HG02678 (cell line): ENCODE data around the gene MAPK8IP3.

Experiments used
- ATAC-seq: cut with Tn5 transposase; IDR thresholded peaks from one replicate; pipeline ENCODE4 v1.9.1; 2021; ENCODE audit warnings: mild to moderate bottlenecking, moderate library complexity; ENCODE audit not compliant: unreplicated experiment

The MAPK8IP3 gene

DNA sequence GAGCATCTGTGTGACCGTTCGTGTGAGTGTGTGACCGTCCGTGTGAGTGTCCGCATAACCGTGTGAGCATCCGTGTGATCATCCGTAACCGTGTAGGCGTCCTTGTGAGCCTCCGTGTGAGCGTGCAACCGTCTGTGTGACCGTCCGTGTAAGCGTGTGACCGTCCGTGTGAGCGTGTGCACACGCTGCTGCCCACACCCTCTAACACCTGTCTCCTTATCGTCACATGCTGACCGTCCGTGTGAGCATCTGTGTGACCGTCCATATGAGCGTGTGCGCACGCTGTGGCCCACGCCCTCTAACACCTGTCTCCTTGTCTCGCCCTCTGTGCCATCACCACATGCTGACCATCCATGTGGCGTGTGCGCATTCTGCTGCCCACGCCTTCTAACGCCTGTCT lies 34.2 kb downstream of the MAPK8IP3 start:
- no peak for ATAC-seq

DNA sequence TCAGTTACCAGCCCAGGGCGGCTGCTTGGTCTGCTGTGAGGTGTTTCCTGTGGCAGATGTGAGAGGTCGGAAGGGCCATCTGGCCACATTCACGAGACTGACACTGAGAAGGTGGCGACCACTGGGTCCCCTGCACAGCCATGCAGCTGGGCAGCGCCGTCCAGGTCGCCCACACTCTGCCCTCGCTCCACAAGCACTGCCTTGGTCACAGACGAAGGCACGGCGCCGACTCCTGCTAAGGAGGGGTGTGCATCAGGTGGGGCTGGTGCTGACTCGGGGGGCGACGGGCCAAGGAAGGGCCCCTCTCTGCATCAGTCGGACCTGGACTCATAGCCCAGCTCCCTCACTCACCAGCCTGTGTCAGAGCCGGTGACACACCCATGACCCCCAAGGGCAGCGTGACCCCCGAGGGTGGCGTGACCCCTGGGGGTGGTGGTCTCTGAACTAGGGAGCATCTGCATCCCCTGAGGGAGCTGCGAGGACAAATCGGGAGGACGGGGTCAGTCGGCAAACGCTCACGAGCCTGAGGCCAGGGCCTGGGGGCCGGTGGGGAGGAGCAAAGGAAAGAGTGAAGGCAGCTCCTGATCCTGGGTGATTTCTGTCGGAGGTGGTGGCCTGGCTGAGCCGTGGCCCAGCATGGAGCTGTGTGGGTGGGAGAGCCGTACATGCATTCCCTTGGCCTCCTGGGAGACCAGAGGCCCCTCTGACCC lies 34.9 kb downstream of the MAPK8IP3 start:
- no peak for ATAC-seq

DNA sequence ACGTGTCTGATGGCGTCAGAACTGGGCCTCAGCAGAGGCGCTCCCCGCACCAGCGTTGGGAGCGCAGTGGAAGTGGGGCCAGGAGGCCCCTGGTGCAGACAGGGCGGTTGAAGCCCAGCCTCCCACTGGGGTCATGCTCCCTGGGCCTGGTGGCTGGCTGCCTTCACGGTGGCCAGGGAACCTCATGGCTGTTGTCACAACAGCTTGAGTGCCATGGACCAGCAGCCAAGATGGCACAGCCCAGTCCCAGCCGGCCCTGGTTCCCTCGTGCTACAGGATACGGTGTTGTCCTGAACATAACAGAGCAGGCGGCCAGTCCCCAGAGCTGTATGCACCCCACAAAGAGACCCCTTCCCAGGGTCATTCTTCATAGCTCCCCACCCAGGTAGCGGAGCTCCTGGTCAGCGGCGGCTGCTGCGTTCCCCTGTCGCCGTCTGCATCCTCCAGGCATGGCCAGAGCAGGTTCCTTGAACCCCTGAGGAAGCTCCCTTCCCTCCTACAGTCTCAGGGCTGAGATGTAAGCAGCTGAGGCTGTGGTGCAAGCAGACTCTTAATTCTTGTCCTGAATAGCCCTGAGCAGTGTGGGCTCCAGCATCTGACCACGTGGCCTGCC lies 35.7 kb downstream of the MAPK8IP3 start:
- ATAC-seq: no peak

DNA sequence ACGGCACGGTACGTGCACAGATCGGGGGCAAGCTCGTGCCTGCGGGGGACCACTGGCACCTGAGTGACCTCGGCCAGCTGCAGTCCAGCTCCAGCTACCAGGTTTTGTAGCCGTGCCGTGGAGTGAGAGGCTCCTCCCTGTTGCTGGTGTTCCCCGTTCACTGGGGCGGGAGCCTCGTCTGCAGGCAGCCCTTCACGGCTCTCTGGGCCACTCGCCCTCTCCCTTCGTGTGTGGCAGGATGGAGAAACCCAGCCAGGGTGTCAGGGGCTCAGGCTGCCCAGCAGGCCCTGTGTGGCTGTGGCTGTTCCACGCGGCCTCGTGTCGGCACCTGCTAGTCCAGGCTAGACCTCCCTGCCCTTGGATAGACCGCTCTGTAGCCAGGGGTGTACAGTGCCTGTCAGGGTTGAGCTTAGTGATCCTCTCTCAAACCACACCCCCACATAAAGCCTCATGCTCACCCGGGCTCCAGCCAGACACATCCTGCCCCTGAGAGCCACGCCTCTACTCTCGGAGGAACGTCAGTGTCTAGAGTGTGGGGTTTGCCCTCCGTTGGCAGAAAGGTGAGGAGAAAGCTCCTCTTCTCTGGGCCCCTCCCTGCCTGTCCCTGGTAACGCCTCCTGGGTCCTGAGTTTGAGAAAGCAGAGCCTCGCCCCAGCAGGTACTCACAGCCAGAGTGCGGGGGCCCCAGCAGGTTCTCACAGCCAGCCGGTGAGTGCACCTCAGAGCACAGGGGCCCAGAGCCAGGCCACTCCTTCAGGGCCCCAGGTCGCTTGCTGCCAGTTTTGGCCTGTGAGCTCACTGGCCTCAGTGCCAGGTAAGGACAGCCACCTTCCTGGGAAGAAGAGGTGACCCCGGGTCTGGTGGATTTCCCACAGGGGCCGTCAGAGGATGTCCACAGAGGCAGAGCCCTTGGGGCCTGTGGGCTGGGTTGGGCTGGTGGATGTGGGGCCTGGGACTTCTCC lies 37.7 kb downstream of the MAPK8IP3 start:
- no peak for ATAC-seq

DNA sequence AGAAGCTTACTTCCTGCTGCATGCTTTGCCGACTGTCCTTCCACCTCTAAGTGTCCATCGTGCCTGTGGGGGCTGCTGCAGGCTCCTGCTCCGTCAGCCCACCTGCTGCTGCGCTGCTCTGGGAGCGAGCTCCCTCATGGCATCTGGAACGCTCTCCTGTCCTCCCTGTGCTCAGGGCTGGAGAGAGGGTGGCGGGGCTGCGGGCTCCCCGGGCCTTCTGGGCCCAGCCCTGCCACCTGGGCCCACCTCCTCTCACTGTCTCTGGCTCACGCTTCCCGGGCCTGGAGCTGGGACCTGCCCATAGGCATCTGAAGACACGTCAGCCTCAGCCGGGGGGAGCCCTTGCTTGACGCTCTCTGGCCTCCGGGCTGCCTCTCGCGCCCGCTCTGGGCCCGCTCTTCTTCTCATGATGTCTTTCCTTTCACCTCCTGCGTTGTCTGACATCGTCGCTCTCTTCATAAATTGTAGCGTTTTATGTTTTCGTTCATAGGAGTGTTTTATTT lies 38.4 kb downstream of the MAPK8IP3 start:
- no peak for ATAC-seq

DNA sequence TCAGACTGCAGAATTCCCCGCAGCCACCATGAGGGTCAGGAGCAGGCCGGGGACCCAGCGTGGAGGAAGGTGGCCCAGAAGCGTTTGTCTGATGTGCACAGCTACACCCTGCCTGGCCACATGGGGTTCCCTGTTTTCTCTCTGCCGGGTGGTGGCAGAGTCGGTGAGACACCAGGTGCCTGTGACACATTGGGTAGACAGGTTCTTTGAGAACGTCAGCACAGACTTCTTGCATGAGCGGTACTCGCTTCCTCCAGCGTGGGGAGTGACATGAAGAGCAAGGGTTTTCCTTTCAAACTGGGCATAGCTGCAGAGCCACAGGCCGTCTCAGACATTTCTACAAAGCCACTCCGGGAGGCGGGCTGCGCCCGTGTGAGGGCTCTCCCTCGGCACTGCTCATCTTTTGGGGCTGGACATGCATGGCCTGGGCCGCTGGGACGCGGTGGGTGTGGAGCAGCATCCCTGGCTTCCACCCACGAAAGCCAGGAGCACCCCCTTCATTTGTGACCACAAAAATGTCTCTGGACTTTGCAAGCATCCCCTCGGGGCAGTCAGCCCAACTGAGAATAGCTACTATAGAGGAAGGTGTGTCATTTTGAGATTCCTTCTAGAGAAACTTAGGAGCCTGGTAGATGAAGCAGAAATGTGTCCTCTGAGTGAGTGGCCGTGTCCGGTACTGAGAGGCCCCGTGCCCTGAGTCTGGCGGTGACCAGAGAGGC lies 39.3 kb downstream of the MAPK8IP3 start:
- no peak for ATAC-seq

DNA sequence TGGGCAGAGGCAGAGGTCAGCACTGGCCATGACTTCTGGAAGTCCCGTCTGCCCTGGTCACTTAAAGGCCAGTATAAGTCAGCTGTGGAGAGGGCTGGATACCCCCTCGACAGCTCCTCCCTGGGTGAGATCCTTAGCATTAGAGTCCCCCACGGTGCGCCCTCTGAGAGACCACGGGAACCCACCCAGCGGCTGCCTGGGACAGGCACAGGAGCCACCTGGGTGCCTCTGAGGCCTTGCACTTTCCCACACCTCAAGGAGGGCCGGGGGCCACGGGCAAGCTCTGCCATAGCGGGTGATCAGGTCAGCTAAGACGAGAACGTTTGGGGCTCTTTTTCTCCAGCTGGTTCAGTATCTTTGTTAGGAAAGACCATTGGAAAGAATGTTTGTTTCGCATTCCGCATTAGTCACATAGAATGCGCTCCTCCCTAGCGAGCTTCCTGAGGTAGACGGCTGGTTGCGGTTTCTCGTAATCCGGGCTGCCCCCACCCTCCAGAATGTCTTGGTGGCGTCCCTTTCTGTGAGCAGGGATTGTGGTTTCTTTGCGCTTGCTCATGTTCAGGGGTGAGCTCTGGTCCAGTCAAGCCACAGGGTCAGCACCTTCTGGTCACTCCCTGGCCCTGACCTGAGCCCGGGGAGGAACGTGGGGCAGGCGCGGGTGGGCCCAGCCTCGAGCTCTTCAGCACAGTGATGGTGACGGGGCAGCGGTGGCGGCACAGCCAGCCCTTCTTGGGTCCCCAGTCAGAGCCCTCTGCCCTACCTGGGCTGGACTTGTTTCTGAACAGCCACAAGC lies 40.1 kb downstream of the MAPK8IP3 start:
- no peak for ATAC-seq

DNA sequence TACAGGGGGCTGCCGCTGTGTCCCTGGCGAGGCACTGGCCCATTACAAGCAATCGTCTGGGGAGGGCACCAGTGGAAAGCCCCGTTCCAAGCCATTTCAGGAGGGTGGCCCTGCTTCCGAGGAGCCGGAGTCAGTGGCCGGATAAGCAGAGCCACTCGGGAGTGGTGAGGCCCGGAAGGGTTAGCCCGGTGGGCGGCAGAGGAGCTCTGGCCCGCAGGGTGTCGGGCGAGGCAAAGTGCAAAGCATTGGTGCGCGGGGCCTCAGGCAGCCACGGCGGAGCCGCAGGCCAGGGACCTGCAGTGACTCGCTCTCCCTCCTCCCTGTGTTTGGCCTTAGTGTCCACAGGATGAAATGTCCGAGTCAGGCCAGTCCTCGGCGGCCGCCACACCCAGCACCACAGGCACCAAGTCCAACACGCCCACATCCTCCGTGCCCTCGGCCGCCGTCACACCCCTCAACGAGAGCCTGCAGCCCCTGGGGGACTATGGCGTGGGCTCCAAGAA lies 40.7 kb downstream of the MAPK8IP3 start:
- no peak for ATAC-seq

DNA sequence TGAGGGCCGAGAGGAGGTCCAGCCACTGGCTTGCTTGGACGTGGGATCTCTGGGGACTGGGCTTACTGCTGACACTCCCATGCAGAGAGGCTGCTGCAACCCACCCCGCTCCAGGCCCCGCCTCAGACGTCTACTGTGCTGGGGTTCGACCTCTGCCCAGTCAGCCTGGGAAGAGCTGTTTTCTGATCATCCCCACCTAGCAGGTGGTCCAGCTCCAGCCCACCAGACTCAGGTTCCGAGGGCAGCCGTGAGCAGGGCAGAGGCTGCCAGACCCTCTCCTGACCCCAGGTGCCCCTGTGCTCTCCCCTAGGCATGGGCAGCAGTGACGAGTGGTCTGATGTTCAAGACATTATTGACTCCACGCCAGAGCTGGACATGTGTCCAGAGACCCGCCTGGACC lies 41.9 kb downstream of the MAPK8IP3 start:
- ATAC-seq: no peak

DNA sequence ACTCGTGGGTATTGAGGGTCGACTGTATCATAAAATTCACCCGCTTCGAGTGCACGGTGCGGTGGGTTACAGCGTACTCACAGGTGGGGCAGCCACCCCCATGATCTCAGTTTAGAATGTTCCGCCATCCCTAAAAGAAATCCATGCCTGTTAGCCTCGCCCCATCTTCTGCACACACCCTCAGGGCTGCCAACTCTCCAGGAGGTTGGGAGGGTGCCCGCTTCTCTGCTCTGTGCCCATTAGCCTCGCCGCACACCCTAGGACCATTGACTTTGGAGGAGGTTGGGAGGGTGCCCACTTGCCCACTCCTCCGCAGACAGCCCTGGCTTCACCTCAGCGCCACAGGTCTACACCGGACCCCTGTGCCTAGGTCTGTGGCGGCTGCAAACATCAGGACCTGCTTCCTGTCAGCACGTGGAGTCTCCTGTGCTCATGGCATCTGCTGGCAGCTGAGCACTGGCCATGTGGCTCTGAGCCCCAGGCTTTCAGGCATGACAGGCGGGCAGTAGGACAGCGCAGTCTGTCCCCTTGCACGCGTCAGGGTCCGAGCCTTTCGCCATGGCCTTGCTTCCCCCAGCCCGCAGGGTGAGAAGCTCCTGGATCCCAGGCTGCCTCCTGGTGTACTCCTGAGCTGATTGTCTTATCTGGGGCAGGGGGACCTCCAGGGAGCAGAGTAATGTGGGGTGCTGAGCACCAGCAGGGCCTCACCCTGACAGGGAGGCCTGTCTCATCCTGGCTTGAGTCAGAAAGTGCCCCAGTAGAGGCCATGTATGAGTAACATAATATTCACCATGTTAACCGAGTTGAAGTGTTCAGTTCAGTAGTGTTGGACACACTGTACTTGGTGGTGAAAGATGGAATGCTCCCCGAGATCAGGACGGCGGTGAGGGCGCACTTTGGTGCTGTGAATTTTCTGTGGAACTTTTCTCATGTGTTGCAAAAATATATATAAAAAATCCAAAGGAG lies 43.4 kb downstream of the MAPK8IP3 start:
- ATAC-seq: no peak

DNA sequence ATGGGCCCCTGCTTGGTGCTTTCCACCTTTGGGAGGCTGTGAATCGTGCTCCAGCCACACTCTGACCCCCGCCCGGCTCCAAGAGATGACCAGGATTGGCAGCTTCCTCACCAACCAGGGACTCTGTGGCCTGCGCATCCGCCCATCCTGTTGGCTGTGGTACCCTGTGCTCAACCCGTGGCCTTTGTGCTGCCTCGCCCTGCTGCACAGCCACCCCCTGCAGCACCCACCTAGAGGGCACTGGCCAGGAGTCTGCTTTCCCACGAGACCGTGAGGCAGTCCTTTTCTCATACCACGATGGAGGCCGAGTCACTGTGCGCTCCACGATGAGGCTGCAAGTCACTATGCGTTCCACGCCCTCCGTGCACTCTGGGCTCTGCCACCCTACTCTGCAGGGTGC lies 46.0 kb downstream of the MAPK8IP3 start:
- ATAC-seq: no peak

DNA sequence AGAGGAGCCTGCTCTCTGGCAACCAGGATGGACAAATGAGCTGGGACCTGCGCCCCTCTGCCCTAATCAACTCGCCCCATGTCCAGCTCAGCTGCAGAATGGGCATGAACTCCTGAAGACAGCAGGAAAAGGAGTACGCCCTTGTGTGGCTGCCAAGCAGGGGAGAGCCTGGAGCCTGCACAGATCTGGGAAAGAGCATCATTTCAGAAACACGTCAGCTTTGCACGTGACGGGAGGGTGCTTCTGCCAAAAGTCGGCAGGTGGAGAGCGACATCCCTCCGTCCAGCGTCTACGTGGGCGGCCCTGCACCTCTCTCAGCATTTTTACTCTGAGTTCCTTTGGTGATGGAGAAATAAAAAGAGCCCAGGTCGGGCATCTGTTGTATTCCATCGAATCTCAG lies 46.9 kb downstream of the MAPK8IP3 start:
- ATAC-seq: no peak

DNA sequence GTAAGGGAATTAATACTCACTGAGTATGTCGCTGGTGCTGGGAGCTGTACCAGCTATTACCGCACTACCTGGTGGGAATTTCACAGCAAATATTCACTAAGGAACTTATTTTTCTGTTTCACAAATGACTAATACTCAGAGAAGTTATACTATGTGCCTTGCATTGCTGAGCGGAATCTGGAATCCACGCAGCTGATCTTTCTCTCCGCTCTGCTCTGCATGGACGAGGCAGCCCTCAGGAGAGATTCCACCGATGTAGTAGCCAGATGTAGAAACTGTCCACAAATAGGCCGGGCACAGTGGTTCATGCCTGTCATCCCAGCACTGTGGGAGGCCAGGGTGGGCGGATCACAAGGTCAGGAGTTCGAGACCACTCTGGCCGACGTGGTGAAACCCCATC lies 48.2 kb downstream of the MAPK8IP3 start:
- ATAC-seq: no peak

DNA sequence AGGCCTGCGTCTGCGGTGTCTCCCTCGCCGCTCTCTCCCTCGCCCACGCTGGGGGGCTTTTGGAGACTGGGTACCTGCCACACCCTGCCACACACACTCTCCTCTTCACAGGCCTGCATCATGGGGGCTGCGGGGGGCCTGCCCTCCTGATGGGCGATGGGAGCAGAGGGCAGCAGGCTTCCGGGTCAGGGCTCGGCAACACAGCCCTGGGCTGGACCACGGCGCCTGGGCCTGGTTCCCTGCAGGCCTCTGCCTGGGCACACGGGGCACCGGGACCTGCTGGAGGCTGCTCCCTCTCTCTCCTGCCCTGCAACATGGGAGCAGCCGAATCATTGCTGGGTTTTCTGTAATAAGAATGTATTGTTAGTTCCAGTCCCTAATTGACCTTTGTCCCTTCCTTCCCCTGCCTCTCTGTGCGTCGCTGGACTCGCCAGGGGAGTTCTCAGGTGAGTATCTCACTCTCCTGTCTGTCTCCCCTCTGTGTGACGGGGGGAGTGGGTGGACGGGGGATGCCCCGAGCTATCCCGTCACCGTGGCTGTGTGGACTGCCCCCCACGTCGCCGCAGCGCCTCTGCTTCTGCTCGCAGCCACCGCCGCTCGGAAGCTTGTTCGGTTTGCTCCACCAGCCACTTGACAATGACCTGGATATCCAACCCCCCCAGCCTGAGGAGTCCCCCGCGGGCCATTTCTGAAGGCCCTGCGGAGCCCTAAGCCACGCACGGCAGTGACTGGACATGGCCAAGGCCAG lies 51.9 kb downstream of the MAPK8IP3 start:
- ATAC-seq: no peak

DNA sequence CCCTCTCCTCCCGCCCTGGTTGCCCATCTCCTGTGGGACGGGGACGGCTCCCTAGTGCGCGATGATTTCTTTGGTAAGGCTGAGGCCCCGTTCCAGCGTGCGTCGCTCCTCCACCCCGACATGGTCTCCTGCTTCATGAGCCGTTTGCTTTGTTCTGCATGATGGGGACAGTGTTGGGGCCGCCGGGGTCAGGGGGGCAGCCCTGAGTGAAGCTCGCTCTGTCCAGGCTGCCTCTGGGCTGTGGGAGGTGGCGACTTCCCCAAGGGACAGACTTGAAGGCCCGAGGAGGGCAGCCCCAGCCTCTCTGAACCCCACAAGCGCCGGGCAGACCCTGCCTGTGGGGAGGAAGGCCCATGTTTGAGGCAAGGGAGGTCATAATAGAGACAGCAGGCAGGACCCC lies 52.9 kb downstream of the MAPK8IP3 start:
- no peak for ATAC-seq

DNA sequence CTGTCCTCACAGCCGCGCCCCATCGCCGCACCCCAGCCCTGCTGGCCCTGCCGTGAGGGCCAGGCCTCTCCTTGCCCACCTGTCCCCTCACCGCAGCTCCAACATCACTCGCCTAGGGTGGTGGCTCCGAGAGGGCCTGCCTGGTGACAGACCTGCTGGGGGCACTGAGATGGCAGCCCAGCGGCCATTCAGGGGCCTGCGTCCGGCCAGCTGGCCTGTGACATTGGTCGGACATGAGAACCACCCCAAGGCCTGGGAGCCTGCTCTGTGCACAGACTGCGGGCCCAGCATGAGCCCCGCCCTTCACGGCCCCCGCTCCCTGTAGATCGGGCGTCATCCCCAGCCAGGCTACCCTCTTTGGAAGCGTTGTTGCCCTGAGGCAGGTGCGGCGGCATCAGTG lies 53.5 kb downstream of the MAPK8IP3 start:
- ATAC-seq: no peak

DNA sequence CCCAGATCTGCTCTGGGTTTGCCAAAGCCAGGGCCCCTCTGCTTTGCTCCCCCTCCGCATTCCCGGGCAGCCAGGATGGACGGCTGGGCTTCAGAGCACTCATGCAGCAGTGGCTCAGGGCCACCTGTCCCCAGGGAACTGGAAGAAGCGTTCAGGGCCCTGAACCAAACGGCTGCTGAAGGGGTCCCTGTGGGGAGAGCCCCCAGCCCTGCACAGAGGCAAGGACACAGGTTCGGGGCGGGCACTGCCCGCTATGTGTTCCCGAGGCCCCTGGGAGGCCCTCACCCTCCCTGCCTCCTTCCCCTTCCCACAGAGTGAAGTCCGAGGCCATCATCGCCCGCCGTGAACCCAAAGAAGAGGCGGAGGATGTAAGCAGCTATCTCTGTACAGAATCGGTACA lies 54.9 kb downstream of the MAPK8IP3 start:
- ATAC-seq: no peak

DNA sequence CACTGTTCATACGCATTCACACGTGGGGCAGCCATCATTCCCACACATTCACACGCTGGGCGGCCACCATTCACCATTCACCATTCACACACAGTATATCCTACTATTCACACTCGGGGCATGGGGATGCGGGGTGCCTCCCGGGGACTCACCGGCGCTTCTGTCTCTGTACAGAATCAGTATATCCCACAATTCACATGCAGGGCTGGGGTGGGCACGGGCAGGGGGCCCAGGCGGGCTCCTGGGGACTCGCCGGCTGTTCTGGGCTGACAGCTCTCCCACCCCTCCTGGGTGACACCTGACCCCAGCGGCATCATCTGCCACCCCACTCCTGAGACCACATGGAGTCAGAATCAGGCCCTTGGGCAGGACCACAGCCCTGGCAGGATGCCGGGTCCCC lies 55.8 kb downstream of the MAPK8IP3 start:
- no peak for ATAC-seq
